ENCODE results near the gene NECTIN1.

The NECTIN1 gene

DNA sequence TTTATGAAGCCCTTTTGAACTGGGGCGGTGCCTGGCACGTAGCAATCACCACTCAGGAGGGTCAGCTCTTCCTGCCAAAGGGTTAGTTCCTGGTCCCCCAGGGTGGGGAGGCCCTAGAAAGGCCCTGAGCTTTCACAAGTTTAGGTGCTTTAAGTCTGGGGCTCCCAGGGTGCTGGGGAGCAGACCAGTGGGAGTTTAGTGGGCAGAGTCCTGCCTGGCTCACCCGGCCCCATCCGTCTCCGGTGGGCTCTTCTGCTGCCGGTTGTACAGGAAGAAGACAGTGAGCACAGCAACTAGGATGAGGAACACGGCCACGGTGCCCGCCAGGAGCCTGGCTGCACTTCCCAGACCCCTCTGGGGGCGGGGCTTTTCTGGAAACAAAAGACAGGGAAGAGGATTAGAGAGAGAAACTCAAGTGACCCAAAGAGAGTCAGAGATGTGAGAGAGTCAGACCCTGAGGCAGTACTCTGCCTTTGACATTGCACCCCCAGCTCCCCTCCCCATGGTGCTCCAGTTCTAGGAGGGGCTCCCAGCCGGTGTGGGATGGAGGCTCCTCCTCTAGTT is 89.3 kb downstream of the NECTIN1 start:
- DNase-seq (ENCODE audit: low read depth) = no peak

DNA sequence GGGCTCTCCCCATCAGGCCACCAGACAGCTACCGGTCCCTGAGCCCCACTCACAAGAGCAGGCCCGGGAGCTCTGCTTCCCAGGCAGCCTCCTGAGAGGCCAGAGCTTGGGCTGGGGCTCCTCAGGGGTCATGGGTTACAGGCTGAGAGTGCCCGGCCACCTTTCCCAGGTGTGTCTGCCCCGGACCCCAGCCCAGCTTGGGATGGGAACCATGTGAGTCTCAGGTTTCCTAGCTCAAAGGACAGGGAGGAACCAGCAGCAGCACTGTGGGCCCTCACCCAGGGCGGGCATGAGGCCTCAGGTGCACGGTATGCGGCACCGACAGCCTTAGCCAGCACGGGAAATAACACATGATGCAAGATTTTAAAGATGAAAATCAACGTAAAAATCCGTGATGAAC is 90.1 kb downstream of the NECTIN1 start:
- no peak for DNase-seq (ENCODE audit: low read depth)

DNA sequence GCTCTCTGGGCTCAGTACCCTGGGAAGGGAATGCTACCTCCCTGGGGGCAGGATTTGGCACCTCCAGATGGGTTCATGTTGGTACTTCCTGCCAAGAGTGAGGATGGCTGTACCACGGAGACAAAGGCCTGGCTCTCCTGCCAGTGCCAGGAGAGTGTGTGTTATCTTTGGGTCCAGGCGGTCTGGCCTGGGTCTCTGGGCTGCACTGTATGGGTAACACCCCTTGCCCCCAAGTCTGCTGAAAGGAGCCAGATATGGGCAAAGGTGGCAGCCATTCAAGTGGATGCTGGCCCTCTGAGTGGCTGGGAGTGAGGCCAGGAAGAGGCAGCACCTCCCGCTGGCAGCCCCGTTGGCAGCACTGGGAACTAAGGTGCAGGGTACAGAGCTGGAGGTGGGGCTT is 91.5 kb downstream of the NECTIN1 start:
- no peak for DNase-seq (ENCODE audit: low read depth)

DNA sequence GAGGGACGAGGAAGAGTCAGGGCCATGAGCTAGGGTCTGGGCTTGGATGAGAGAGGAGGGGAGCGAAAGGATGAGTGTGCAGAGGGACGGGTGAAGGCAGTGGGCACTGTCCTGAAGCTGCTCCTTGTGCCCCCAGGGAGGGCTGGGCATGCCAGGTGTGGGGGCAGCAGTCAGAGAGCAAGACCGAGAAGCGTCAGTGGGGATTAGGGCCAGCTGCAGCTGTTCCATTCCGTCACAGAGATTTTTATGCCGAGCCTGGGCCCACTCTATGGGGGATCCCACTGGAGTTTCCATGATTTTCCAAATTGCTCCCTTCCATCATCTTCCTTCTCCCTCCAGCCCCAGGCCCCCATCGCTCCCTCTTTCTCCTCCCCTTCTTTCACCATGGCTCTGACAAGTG is 93.2 kb downstream of the NECTIN1 start:
- no peak for DNase-seq (ENCODE audit: low read depth)

DNA sequence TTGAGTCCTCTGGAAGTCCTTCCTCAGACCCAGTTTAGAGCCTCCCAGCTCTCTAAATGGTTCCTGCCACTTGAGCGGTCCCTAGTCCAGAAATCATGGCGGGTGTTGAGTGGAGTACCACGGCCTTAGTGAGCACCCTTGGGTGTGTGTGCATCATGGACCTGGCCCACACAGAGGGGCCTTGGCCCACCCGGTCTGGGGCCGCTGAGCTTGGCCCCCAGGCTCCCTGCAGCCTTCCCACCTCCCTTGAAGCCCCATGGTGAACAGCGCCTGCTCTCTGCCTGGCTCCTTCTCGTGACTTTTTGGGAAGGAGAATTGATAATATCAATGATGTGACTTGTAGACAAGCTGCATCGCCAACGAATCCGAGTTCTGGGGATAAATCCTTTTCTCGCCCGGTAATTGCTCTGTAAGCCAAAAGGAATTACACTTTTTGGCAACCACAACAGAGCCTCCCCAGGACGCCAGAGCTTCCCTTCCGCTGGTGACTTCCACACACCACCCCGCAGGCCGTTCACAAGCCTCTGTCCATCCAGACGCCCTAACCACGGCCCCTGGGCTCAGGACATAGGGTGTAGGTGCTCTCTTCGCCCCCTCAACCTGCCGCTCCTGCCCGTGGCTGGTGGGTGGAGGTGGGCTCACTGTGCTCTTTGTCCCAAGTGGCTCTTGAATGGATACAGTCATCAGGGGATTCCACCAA is 93.8 kb downstream of the NECTIN1 start:
- no peak for DNase-seq (ENCODE audit: low read depth)

DNA sequence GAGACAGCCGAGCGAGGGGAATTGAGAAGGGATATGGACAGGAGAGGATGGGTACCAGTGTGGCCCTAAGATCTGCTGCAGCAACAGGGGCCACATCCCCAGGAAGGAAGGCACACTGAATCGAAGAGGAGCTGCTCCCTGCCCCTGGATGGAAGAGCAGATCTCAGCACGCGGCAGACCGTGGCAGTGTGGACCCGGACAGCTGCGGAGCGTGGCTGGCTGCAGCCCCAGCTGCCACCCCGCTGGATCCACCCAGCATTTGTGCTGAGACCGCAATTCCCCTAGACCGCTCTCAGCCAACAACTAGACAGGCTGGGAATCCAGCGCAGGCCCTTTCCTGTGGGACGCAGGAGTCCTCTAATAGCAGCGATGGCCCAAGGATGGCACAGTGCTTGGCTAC is 94.7 kb downstream of the NECTIN1 start:
- no peak for DNase-seq (ENCODE audit: low read depth)

DNA sequence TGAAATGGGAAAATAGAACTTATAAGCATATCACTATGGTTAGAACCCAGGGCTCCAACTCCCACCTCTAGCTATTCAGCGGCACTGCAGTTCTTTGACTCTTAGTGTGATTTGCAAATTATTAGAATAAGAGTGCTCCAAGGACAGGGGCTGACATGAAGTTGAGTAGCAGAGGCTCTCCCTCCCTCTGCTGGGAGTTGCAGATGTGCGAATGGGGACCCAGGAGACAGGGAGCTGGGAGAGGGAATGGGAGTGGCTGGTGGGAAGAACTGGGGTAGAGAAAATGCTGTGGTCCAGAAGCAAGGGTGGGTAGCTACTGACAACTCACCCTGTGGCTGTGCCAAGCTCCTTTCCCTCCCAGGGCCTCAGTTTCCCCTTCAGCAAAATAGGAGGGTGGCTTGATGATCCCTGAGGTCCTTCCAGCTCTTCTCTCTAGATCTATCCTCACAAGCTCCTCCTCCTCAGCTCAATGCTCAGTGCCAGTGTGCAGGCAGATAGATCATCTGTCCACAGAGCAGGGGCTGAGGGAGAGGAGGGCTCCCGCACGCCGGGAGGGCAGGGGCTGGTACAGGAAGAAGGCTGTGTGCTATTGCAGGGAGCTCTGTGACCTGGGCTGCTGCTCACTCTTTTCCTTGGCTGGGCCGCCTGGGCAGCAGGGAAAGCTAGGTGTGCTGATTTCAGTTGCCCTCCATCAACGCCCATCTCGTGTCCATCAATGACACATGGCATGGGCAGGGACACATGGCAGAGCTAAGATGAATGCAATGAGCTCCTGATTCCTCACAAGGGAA is 99.0 kb downstream of the NECTIN1 start:
- no peak for DNase-seq (ENCODE audit: low read depth)

DNA sequence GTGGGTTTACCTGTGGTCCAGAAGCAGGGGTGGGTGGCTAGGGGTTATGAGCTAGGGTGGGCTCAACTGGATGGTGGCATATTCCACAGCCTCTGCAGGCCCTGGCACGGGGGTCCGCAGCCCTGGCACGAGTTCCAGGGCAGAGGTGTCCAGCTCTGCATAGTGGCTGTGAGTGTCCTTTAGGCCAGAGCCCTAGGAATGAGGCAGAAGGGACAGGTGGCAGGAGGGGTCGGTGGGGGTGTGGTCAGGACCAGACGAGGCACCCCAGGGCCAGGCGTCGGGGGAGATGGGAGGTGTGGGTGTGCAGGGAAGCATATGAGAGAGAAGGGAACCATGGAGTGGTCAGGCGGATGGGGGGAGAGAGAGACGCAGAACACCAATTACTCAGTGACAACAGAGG is 99.9 kb downstream of the NECTIN1 start:
- no peak for DNase-seq (ENCODE audit: low read depth)

DNA sequence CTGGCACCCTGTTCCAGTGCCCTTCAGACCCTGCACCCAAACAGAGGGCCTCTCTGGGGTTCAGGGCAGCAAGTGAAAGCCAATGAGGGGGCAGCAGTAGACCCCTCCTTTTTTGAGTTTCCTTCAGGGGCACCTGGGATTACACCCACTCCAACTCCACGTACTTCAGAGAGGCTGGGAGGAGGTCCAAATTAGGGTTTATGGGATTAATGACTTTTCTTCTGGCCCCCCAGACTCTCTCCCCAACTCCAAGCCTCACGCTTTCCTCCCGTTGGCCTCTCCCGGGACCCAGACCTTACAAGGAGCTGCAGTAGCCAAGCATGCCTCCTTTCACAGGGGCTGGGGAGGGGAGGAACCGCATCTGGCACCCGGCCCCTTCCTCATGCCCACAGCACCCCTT is 101.7 kb downstream of the NECTIN1 start:
- no peak for DNase-seq (ENCODE audit: low read depth)

DNA sequence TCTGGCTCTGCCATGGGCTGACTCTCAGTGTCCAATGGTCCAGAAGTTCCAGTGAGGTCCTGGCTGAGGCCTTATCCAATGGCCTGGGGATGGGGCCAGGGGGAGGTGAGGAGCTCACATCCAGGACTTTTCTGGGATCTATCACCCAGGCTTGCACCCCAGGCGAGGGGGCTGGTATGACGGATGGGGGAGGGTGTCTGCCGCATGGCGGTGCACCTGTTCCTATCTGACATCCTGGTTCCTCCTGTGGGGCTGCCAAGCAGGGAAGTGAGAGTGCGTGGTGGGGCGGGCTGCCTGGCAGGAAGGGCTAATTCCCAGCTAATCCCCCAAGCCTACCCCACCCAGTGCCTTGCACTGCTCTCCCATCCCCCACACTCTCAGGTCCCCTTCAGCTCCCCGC is 102.1 kb downstream of the NECTIN1 start:
- no peak for DNase-seq (ENCODE audit: low read depth)

DNA sequence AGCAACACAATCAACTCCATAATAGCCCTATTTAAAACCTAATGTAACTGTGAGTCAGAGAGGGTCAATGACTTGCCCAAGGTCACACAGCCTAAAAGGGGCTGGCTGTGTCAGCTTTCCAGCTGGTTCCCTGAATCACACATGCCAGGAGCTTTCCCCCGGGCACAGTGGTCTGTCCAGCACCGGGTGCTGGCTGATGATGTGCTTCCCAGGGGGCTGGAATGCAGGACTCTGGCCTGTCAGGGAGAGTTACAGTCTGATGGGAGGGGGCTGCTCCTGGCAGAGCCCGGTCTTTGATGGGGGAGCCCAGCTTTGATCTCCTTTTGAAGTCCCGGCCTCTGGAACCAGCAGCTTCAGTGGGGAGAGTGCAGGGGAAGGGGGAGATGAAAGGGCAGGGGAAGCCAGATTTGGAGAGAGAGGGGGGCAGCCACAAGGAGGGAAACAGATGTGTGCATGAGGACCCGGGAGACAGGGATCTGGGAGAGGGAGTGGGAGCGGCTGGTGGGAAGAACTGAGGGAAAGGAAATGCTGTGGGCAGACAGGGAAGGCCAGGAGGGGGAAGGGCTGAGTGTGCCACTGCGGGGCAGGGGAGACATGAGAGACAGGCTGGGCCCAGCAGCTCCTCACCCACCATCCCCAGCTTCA is 102.7 kb downstream of the NECTIN1 start:
- DNase-seq (ENCODE audit: low read depth) = no peak

DNA sequence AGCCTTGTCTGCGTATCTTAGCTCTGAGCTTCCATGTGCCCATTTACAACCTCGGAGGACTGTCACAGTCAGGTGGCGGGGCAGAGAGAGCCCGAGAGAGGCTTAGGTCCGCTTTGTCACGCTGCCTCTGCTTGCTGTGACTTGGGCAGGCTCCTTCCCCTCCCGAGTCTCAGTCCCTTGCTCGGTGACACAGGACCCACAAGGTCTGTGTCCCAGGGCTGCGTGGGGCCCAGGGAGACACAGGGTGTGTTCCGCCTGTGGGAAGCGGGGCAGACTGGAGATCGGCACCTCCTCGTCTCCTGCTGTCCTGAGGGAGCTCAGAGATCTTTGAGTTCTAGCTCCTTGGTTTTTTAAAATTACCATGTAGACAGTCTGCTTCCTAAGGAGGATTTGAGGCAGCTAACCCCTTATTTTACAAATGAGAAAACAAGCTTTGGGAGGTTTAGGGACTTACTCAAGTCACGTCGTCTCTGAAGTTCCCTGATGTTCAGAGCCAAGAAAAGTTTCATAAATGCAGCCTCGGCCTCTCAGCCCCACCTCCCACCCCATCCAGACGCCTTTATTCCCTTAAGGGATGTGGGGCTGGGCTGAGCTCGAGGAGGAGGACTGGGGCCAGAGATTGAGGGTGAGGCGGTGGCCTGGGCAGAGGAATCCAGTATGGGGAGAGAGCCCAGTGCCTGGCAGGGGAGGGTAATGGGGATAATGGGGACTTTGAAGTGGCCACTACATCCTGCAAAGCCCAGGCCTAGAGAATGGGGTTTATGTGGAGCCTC is 103.6 kb downstream of the NECTIN1 start:
- DNase-seq (ENCODE audit: low read depth) = no peak

DNA sequence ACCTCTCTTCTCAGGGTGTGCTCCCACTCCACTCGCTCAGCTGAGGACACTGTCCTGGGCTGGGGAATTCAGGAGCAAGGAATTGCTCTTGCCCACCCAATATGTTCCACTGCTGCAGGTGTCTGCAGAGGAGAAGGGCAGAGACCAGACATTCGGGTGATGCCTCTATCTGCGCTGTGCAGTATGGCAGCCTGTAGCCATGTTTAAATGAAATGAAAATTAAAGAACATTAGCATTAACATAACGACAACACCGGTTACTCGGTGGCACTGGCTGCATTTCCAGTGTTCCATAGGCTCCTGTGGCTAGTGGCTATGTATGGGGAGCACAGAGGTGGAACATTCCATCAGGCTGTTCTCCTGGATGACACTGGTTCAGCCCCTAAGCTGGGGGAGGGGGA is 104.4 kb downstream of the NECTIN1 start:
- no peak for DNase-seq (ENCODE audit: low read depth)

DNA sequence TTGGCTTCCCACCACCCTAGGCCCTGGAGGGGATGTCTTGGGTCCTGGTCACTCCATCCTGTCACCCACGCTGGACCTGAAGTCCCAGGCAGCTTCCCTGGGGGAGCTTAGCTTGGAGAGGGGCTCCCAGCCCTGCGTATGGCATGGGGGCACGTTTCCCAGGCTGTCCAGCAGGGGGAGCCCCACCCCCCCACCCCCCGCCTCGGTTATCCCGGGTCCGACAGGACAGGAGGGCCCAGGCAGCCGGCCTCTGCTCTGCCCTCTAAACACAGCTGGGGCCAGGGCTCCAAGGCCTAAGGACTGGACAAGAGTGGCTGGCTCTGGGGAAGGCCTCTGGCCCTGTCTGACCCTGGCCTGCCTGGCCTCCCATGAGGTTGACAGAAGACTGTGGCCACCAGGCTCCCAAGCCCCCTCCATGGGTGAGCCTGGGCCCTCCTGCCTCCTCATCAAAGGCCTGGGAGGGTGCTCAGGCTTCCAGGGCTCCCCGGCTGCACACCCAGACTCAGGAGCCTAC is 104.8 kb downstream of the NECTIN1 start:
- no peak for DNase-seq (ENCODE audit: low read depth)

DNA sequence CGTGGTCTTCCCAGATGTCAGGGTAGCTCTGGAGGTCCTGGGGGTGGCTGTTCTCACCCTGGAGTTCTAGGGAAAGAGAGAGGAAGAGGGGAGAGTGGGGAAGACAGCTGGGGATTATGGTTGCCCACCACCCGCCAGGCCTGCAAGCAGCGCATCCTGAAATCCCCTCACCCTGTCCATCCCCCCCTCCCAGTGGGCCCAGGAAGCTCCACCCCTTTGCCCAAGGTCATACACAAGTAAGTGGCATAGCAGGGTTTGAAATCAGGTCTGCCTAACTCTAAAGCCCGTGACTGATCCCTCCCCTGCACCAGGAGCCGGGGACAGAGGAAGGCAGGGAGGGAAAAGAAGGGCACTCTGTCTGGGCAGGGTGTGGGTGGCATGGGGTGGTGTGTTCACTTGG is 105.3 kb downstream of the NECTIN1 start:
- no peak for DNase-seq (ENCODE audit: low read depth)

DNA sequence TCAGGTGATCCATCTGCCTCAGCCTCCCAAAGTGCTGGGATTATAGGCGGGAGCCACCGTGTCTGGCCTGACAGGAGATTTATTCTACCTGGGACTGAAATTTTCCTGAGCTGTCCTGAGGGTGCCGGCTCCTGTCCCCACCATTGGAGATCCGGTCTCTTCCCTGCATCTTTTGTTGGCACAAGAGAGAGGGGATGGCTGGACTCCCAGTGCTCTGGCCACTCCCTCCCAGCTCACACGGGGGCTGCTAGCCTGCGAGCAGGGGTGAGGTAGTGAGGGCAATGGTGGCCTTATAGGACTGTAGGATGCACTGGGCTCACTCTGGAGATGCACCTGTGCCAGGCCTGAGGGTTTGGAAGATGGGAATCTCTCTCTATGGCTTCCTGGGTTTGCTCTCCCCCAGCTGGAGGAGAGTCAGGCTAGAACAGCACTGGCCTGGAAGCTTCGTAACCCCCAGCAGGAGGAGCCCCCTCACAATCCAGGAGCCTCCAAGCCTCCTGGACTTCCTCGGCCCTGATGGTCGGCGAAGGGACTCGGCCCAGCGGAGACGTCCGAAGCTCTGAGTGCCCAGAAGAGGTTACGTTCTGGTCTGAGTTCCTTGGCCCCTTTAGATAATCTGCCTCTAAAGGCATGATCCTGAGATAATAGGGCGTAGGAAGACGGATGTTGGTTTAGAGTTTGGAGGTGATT is 106.4 kb downstream of the NECTIN1 start:
- DNase-seq (ENCODE audit: low read depth) = no peak

DNA sequence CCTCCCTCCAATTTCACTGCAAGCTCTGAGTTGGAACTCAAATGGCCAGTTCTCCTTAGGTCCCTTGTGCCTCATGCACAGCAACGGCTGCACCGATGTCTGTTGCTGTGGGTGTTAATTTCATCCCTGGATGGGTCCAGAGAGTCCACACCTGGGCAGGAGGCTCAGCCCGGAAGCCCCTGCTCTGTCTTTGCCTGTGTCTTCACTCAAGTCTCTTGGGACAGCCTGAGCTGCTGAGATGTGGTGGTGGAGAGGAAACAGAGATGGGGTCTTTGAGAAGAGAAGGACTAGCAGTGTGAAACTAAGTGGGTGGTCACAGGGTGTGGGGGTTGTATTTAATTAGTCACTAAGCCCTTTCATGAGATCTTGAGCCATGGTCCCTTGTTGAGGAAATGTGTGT is 109.3 kb downstream of the NECTIN1 start:
- no peak for DNase-seq (ENCODE audit: low read depth)

DNA sequence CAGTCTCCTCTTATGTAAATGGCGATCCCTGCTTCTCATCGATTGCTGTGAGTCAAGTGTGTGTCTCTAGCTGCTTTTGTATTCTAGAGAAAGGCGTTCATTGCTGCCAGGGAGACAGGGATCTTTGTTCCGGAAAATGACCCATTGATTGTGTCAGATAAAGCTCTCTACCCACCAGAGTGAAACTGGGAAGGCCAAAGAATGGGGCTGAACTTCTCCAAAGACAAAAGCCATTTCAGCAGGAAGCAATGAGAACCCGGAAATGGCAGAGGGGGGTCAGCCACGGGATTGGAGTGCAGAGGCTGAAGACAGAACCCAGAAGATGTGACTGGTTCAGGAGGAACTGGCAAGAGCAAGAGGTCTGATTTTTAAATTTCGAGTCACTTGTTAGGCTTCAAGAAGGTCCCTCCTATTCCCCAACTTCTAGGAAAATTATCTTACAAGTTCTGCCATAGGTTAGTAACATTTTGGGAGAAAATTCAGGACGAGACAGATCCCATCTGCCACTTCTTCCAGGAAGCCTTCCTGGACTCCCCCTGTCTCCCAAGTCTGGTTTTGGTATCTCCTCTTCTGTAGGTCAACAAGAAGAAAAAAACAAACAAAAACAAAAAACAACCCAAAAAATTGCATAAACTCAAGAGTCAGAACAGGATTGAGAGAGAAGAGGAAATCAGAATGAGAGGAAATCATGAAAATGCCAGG is 110.6 kb downstream of the NECTIN1 start:
- no peak for DNase-seq (ENCODE audit: low read depth)

DNA sequence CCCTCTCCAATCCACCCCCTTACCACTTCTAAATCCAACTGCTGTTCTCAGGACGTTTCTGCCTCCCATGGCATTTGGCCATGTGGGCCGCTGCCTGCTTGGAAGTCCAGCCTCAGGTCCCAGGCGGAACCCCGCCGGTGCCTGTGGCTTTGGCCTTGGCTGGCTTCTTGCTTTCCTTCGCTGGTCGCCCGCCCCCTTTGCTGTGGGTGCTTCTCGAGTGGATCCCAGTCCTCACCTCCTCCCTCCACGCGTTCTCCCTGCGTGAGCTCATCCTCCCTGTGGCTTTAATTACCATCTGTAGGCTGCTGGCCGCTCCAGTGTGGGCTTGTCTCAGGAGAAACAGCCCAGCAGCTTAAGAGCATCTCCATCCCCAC is 111.7 kb downstream of the NECTIN1 start:
- no peak for DNase-seq (ENCODE audit: low read depth)

DNA sequence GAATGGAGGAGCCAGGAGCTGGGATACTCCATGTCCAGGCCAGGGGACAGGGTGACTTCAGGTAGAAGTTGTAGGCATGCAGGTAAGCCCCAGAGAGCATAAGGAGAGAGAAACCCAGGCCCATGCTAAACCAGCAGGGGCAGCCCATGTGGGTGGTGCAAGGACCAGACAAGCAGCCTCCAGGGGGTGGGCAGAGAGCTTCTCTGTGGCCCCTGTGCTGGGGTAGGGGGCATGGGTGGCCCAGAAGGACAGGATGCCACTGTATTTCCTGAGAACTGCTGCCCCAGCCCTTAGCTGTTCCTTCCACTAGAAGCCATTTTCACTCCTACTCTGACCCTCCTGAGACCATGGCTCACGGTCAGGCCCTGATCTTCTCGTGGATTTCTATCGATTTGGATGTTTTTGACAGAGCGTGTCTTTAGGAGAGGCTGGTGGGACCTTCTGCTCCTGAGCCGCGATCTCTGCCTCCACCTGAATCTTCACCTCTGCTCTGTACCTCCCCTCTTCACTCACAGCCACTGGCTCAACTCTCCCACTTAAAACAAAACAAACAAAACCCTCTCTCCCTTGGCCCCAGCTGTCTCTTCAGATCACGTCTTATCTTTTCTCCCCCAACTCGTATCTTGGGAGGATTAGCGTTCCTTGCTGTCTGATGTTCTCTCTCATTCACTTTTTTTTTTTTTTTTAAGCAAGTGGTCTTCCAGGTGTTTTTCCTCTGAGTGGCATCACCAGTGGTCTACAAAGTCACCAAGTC is 112.2 kb downstream of the NECTIN1 start:
- no peak for DNase-seq (ENCODE audit: low read depth)
